ENCODE measurements around the gene SFXN4.

- no peak for TF ChIP-seq EZH2 (IDR thresholded peaks at IDR 0.05; ENCODE audit: low read length, missing control alignments)
- no peak for TF ChIP-seq CTCF (conservative IDR thresholded peaks at IDR 0.05 in 1 of 2, IDR thresholded peaks at IDR 0.05 in 1 of 2; ENCODE audit: low read depth in 1 of 2, low read length in 2 of 2)
Measured at GRCh38 chr10:119140603-119141245, 24.8 kb downstream of the SFXN4 start.
